CD1c-positive myeloid dendritic cell (primary cell): Measurements from ENCODE around the gene ELL.
"Not testable (repeated sequence)": the region's sequence is repeated elsewhere in the genome, so short reads cannot be mapped to it uniquely, and the experiment has no call there.

Experiments used
- DNase-seq: peaks from one replicate; pipeline ENCODE4 v3.0.0-alpha.2; 2016; ENCODE audit errors: extremely low spot score

The ELL gene

GRCh38 chr19:18521692-18522123 is at the start of gene ELL:
Gene ELL, minus strand, starts transcription at chr19:18522070. Its CDS starts 15 bp downstream, at chr19:18522055.
- no peak for DNase-seq

- no peak for DNase-seq
Measured at GRCh38 chr19:18568367-18568766, 46.5 kb upstream of the ELL start.

GRCh38 chr19:18566953-18567352 is 45.1 kb upstream of the ELL start:
- no peak for DNase-seq

GRCh38 chr19:18562086-18562485 is 40.2 kb upstream of the ELL start:
- DNase-seq: no peak

- no peak for DNase-seq
Measured at GRCh38 chr19:18559685-18560084, 37.8 kb upstream of the ELL start.

GRCh38 chr19:18558604-18559003 is 36.7 kb upstream of the ELL start:
- no peak for DNase-seq

- no peak for DNase-seq
Measured at GRCh38 chr19:18558202-18558555, 36.3 kb upstream of the ELL start.

GRCh38 chr19:18557411-18558201 is 35.7 kb upstream of the ELL start, which contains the start of gene KXD1:
Gene KXD1, plus strand, starts transcription at chr19:18557870. Its CDS starts 4,187 bp downstream, at chr19:18562057.
- peak; percentile 99 for DNase-seq

- DNase-seq: no peak
Measured at GRCh38 chr19:18551631-18552030, 29.8 kb upstream of the ELL start.

- DNase-seq: peak; percentile 86
Measured at GRCh38 chr19:18543814-18544475, 22.1 kb upstream of the ELL start.

- DNase-seq: peak; percentile 93
Measured at GRCh38 chr19:18542941-18543813, 21.3 kb upstream of the ELL start, which contains the start of gene FKBP8. Gene FKBP8, minus strand, starts transcription at chr19:18543573. Its CDS starts 1,603 bp downstream, at chr19:18541970.

GRCh38 chr19:18541992-18542940 is 20.4 kb upstream of the ELL start:
- DNase-seq: no peak

- DNase-seq: no peak
Measured at GRCh38 chr19:18541258-18541991, 19.6 kb upstream of the ELL start.

GRCh38 chr19:18540200-18540599 is 18.3 kb upstream of the ELL start:
- DNase-seq: not testable (repeated sequence)

GRCh38 chr19:18539372-18539771 is 17.5 kb upstream of the ELL start:
- DNase-seq: no peak

- no peak for DNase-seq
Measured at GRCh38 chr19:18538115-18538514, 16.2 kb upstream of the ELL start.

- no peak for DNase-seq
Measured at GRCh38 chr19:18537431-18537830, 15.6 kb upstream of the ELL start.

- DNase-seq: no peak
Measured at GRCh38 chr19:18536475-18536874, 14.6 kb upstream of the ELL start.

GRCh38 chr19:18533058-18533457 is 11.2 kb upstream of the ELL start:
- DNase-seq: no peak

GRCh38 chr19:18532168-18532890 is 10.5 kb upstream of the ELL start:
- DNase-seq: no peak
